NCI-H526 treated with DMSO at 0.1 percent for 48 hours (cell line): ENCODE data around the gene STAT3.
"Not testable (repeated sequence)": the region's sequence is repeated elsewhere in the genome, so short reads cannot be mapped to it uniquely, and the experiment has no call there.

ENCODE experiments used
- DNase-seq: peaks from one replicate; lab custom pipeline; 2025; lab: John Stamatoyannopoulos, UW

STAT3 gene

DNA sequence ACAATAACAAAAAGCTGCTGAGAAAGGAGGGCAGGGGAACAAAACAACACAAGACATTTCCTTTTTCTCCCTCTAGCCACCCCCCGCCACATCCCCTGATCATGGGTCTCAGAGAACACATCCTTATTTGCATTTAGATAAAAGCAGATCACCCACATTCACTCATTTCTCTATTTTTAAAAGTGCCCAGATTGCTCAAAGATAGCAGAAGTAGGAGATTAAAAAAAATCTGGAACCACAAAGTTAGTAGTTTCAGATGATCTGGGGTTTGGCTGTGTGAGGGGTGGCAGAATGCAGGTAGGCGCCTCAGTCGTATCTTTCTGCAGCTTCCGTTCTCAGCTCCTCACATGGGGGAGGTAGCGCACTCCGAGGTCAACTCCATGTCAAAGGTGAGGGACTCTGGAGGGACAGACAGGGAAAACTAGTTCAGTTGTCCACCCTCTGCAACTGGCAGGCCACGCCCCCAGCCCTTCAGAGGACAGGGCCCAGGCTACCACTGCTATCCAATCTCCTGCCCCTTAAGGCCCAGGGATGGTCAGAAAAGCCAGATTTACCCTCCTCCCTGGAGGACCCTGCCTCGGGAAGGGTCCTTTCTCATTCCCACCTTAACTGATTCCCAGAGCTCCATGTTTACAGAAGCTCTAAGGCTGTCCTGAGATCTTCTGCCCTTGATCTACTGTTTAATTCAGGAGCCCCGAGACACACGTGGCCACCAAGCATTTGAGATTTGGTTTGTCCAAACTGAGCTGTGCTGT is 72.7 kb downstream of the STAT3 start:
- no peak for DNase-seq

DNA sequence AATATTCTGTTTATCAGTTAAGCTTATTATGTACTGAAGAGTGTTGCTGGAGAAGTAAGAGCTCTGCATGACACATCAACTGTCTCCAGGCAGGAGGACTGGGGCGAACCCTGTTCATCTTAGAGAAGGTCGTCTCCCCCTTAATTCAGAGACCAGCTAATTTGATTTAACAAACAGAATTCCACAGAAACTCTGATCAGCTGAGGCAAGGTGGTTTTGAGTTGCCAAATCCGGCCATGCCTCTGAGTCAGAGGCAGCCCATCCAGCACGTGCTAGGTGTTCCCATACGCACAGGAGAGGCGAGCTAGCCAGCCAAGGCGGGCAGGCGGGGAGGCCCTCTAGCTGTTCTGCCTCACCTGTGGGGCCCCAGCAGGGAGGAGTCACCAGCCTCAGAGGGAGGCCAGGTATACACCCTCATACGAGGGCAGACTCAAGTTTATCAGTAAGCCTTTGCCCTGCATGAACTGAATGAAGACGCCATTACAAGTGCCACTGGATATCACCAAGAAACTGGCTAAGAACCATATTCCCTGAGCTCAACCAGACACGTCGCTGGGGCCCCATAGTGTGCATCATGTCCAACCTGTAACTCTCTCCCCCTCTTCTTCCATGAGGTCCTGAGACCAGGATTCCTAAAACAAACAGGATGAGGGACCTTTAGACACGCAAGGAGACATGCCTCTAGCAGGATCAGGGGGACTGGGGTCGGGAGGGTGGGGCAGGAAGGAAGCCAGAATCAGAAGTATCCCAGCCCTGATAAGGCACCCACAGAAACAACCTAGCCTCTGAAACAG is 74.3 kb downstream of the STAT3 start:
- no peak for DNase-seq

DNA sequence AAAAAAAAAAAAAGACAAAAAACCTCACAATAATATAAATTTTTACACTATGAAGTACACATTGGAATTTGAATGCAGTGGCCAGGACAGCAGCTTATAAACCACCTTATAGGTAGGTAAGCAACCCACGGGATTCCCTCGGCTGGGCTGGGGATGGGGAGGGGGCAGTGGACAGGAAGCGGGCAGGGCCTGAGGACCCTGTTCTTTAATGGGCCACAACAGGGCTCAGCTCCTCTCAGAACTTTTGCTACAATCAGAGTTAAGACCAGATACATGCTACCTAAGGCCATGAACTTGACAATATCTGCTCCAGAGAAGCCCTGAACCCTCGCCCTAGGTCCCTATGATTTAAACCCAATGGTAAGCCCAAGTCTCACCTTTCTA is 74.9 kb downstream of the STAT3 start:
- DNase-seq, result no peak

DNA sequence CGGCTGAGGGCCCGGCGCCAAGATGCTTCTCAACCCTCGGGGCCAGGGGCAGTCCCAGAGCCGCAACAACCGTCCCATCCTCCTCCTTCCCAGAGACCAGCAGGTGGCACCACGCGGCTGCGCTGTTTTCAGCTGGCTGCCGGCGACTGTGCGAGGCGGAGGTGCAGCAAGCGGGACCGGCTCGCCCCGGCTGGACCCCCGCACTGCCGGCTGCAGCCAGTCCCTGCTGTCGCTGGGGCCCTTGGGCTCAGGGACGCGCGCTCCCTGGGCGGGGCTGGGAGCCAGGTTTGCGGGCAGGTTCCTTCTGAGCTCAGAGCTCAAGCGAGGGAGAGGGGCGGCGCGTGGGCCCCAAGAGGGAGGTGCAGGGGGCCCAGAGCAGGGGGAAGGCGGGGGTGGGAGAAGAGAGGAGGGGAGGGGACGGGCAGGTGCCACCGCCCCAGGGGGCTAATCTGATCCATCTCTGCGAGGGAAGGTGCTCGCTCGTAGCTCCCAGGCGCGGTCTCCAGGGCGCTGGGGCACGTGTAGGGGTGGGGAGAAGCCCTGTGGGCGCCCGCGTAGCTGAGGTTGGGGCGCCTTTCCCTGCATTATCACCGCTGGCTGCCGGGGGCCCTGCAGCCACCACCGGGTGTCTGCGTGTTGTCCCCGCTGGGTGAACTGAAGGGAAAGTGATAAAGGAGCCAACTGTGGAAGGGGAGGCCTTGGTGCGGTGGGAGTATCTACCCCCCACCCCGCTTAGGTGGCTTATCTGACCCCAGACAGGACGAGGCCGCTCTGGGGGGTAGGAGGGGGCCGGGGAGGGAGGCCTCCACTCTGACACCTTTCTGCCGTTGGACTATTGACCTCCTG is 75.7 kb downstream of the STAT3 start:
- peak; percentile 79 for DNase-seq

DNA sequence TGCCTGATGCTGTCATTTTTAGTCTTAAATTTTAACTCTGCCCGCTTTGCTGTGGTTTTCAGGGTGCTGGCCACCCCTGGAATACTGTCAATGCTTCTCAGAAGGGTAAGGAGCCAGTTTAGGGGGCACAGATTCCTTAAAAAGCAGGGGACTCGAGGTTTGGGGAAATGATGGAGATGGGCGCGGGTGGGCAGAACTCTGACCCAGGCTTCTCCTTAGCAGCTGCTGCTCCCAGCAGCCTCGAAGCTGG is 76.3 kb downstream of the STAT3 start:
- DNase-seq, result no peak

DNA sequence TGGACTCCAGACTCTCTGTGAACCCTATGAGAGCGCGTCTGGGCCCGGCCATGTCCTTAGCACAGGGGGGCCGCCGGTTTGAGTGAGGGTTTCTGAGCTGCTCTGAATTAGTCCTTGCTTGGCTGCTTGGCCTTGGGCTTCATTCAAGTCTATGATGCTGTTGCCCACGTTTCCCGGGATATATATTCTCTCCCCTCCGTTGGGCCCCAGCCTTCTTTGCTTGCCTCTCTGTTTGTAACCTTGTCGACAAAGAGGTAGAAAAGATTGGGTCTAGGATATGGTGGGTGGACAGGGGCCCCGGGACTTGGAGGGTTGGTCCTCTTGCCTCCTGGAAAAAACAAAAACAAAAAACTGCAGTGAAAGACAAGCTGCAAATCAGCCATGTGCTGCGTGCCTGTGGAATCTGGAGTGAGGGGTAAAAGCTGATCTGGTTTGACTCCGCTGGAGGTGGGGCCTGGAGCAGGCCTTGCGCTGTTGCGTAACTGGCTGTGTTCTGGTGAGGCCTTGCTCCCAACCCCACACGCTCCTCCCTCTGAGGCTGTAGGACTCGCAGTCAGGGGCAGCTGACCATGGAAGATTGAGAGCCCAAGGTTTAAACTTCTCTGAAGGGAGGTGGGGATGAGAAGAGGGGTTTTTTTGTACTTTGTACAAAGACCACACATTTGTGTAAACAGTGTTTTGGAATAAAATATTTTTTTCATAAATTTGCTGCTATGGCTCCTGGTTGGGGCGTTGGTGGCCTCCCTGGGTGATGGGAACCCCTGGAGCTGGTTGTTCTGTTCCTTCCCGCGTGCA is 76.8 kb downstream of the STAT3 start:
- peak; percentile 14 for DNase-seq

DNA sequence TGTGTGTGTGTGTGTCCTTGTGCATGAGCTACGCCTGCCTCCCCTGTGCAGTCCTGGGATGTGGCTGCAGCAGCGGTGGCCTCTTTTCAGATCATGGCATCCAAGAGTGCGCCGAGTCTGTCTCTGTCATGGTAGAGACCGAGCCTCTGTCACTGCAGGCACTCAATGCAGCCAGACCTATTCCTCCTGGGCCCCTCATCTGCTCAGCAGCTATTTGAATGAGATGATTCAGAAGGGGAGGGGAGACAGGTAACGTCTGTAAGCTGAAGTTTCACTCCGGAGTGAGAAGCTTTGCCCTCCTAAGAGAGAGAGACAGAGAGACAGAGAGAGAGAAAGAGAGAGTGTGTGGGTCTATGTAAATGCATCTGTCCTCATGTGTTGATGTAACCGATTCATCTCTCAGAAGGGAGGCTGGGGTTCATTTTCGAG is 77.4 kb downstream of the STAT3 start:
- DNase-seq, result no peak

DNA sequence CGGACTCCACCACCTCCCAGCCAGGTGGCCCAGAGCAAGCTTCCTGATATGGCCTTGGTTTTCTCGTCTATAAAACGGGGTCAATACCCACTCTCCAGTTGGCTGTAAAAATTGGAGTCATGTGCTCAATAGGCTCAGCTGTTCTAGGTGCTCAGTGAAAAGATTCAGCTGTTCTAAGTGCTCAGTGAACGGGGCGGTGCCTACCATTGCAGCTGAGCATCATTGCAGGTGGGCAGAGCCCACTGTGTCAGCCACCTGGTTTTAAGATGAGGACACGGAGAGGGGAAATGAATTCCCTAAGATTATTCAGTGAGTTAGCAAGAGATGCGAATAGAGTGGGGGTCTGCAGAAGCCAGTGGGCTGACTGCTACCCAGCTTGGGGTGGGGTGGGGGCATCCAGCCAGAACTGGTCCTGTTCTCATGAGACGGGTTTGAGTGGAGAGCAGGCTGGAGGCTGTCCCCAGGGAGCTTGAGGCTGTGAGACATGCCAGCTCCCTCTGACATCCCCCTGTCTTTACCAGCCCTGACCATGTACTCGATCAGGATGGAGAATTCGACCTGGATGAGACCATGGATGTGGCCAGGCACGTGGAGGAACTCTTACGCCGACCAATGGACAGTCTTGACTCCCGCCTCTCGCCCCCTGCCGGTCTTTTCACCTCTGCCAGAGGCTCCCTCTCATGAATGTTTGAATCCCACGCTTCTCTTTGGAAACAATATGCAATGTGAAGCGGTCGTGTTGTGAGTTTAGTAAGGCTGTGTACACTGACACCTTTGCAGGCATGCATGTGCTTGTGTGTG is 78.1 kb downstream of the STAT3 start:
- DNase-seq, result no peak

DNA sequence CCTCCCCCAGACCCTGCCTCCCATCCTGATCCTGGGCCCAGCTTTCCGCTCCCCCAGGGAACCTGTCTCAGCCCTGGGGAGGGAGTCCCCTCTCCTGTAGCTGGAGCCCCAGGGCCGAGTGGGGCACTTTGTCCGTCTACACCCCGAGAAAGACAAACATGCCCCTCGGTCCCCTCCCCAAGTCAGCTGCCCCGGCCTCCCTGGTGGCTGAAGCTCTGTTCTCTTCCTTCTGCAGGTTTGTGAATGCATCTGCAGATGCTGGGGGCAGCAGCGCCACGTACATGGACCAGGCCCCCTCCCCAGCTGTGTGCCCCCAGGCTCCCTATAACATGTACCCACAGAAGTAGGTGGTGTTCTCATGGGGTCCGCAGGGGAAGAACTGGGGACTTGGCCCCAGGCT is 79.1 kb downstream of the STAT3 start:
- DNase-seq, result no peak

DNA sequence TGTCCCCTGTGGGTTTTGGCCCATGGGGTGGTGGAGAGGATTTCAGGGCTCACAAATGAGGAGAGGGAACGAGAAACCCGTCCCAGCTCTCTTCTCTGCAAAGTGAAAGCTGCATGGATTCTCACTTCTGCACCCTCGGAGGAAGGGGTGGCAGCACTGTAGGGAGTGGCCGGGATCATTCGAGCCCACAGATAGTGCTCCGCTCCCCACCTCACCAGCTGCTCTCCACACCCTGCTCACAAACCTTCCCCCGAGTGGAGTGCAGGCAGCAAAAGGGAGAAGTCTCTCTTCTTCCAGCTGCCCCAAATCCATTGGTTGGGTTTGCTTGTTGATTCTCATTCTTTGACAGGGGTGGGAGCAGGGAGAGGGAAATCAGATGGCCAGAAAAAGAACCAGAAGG is 79.8 kb downstream of the STAT3 start:
- DNase-seq, result no peak

DNA sequence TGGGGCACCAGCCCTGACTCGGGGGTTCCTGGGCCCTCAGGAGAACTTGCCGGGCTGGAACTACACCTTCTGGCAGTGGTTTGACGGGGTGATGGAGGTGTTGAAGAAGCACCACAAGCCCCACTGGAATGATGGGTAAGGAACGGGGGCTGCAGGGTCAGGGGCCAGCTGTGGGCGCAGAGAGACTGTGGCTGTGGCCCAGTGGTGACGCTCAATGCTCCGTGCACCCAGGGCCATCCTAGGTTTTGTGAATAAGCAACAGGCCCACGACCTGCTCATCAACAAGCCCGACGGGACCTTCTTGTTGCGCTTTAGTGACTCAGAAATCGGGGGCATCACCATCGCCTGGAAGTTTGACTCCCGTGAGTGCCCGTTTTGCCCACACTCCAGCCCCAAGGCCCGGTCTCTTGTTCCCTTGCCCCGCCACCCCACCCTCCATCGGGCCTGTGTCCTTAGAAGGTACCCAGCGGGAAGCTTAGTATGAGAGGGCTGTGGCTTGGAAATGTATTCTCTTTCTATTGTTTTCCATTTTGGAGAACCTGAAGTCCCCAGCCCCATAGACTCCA is 80.8 kb downstream of the STAT3 start:
- DNase-seq, result no peak

DNA sequence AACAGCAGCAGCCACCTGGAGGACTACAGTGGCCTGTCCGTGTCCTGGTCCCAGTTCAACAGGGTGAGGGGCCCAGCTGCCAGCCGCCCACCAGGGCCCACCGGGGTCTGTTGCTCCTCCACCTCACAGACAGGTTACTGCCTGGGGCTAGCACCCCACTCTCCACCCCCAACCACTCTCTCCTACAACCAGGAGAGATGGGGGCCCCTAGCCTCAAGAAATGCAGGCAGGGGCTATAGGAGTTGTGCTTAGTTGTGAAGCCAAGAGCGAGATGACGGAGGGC is 81.9 kb downstream of the STAT3 start:
- DNase-seq, result no peak

DNA sequence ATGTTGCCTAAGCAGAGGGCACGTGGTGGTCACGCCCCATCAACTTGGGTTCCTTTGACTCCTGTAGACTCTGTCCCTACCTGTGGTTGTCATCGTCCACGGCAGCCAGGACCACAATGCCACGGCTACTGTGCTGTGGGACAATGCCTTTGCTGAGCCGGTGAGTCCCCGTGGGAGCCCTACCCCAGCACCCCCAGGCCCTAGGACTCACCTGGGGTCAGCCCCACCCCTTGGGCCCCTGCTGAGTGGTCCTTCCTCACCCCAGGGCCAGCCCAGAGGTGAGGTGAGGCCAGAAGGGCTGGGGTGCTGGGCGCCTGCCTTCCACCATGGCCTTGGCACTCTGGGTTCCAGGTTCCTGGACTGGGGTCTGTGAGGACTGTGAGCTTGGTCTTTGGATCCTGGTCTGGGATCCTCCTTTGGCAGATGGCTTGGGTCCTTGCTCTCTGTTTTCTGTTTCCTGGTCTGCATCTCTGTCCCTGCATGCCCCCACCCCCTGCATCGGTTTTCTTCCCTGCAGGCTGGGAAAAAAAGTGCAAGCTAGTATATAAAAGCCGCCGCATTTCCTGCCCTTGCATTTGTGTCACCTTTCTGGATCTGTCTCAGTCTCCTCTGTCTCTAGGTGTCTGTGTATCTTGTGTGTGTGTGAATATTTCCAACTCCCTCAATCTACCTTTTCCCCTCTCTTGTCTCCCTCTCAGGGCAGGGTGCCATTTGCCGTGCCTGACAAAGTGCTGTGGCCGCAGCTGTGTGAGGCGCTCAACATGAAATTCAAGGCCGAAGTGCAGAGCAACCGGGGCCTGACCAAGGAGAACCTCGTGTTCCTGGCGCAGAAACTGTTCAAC is 82.5 kb downstream of the STAT3 start:
- no peak for DNase-seq

DNA sequence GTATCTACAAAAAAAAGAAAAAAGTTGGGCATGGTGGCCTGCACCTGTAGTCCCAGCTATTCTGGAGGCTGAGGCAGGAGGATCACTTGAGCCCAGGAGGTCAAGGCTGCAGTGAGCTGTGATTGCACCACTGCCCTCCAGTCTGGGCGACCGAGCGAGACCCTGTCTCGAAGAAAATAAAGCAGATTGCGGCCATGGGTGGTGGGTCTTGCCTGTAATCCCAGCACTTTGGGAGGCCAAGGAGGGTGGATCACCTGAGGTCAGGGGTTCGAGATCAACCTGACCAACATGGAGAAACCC is 83.3 kb downstream of the STAT3 start:
- not testable (repeated sequence) for DNase-seq

DNA sequence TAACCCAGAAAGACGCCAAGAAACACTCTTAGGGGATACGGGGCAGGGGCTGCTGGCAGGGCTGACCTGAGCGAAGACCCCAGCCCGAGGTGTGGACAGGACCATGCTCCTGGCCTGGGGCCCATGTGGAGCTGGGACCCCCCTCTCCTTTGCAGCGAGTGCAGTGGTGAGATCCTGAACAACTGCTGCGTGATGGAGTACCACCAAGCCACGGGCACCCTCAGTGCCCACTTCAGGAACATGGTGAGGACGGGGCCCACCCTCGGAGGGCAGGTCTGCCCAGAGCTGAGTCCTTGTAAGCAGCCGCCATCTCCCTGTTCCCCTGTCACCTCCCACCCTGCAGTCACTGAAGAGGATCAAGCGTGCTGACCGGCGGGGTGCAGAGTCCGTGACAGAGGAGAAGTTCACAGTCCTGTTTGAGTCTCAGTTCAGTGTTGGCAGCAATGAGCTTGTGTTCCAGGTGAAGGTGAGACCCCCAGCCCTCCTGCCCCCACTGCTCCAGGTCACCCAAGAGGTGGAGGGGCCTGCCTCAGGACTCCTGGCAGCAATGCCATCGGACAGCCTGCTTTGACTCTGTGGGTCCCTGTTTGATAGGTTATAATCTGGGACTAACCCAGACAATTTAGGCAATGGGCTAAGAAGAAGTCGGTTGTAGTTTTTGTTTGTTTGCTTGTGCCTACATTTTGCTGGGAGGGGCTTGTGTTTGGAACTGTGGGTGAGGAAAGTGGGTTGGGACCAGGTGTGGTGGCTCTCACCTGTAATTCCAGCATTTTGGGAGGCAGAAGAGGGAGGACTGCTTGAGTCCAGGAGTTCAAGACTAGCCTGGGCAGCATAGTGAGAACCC is 83.8 kb downstream of the STAT3 start:
- DNase-seq, result no peak

DNA sequence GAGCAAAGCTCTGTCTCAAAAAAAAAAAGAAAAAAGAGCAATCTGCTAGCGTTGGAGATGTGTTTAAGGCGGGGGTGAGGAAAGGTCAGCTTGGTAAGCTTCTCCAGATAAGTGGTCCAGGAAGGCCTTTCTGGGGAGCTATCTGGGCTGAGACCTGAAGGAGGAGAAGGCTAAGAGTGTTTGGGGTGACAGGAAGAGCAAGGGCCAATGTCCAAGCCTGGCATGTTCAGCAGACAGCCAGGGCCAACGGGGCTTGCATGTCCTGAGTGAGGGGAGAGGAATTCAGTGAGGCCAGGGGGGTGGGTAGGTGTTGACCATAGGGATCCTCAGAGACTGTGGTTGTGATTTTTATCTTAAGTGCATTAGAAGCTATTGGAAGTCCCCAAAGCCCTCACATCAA is 84.5 kb downstream of the STAT3 start:
- no peak for DNase-seq

DNA sequence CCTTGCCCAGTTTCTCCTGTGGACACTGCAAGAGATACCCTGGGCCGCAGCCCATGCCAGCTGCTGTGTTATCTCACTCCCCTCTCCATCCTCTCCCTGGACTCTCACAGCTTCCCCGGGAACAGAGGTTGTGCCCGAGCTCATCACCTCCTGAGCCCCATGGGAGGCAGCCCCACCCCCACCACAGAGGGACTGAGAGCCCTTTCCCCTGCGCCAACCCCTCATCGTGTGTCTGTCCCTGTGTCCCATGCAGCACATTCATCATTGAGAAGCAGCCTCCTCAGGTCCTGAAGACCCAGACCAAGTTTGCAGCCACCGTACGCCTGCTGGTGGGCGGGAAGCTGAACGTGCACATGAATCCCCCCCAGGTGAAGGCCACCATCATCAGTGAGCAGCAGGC is 87.2 kb downstream of the STAT3 start:
- DNase-seq, result no peak

DNA sequence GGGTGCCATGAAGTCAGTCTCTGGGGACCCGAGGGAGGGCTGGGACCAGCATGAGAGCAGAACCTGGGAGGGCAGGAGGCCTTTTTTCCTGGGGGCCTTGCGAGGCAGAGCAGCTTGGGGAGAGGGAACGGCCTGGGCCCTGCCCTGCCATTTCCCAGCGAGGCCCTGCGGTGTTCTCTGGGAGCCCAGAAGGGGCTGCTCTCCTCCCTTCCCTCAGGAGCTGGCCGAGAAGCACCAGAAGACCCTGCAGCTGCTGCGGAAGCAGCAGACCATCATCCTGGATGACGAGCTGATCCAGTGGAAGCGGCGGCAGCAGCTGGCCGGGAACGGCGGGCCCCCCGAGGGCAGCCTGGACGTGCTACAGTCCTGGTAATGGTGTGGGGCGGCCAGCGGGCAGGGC is 88.3 kb downstream of the STAT3 start:
- DNase-seq, result not testable (repeated sequence)

DNA sequence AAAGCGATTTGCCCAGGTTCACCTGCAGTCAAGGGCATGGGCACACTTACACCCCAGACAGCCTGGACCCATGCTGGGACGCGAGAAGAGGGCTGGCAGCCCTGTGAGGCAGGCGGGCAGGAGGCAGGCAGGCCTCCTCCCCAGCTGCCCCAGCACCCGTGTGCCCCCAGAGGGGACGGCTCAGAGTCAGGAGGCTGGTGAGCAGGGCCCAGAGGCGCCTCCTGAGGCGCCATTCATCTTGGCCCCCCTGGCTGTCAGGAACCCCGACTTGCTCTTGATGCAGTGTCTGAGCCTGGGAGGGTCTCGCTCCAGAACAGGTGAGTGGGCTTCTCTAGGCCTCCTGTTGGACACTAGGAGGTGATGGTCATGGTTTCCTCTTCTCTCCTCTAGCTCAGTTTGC is 88.9 kb downstream of the STAT3 start:
- DNase-seq, result not testable (repeated sequence)

DNA sequence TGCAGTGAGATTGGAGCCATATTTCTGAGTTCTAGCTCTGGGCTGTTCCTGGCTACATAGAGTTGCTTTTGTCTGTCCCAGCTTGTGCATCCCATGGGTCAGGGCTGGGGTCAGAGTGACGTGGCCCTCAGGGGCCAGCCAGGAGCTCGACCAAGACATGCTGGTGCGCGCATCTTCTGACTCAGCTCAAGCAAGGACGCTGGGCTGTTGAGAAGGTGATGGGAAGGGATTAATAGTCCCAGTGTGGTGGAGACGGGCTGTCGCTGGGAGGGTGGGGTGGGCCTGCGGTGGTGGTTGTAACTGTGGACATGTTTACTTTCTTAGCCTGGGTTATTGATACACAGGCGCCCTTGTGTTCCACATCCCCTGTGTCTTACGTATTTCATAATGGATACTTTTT is 90.5 kb downstream of the STAT3 start:
- DNase-seq, result not testable (repeated sequence)
